ENCODE measurements around the gene STX3. TPM values are rescaled to one million over a fixed set of nuclear protein-coding genes. Genes with fewer than 3 reads are reported as not detected.

Gene STX3
- total and polyA plus RNA-seq, 2 of the 8 experiments (the other 6 are each of a cell fraction or from before 2014, with no cell fraction given), result 50.5 to 56.1 TPM

DNA sequence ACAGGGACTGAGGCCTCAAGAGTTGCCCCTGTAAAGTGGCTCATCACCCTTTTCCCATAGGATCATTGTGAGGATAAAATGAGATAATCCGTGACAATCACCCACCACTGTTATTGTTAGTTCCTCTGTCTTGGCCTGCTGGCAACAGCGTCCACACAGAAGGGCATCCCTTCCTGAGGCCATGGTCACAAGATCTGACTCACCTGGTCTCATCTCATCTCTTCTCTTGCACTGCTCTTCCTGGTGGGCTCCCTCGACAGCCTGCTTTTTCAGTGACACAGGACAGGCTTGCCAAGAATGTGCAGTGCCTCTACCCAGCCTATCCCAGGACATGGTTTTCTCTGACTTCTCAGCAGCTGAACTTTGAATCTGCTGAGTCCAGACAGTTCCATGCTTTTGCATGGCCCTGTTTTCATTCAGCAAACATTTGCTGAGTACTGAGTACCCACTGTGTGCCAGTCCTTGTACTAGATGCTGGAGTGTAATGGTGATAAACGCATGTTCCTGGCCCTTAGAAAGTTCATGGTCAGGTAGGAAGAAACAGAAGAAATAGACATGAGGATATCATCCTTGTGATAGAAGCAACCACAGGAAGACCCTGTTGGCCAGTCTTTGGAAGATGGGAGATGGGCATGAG lies 3.3 kb downstream of the STX3 start:
- no peak overlapping the region for H2BK12ac ChIP-seq (ENCODE audit: low read depth, low read length)
- H2BK120ac ChIP-seq (replicated peaks; ENCODE audit: low read depth, low read length), result no peak overlapping the region
- no peak overlapping the region for H2AK5ac ChIP-seq (ENCODE audit: low read depth, low read length)
- H4K8ac ChIP-seq (ENCODE audit: extremely low read depth, insufficient read depth, low read length), result no peak overlapping the region
- H3K18ac ChIP-seq (ENCODE audit: extremely low read depth, low read length), result no peak overlapping the region
- TF ChIP-seq SP1 (IDR thresholded peaks at IDR 0.05; ENCODE audit: low read depth, low read length), result no peak
- TF ChIP-seq POU5F1 (IDR thresholded peaks at IDR 0.05; ENCODE audit: low read depth, low read length), result no peak
- TF ChIP-seq RNF2 (IDR thresholded peaks at IDR 0.05; ENCODE audit: borderline replicate concordance, low read depth, low read length, missing control alignments, poor library complexity, severe bottlenecking), result no peak
- no peak for TF ChIP-seq EGR1 (IDR thresholded peaks at IDR 0.05; ENCODE audit: borderline replicate concordance, low read depth, low read length)
- TF ChIP-seq SP2 (IDR thresholded peaks at IDR 0.05; ENCODE audit: low read length), result no peak
- TF ChIP-seq SIRT6 (IDR thresholded peaks at IDR 0.05; ENCODE audit: low read length), result no peak
- TF ChIP-seq, protein P1, sequence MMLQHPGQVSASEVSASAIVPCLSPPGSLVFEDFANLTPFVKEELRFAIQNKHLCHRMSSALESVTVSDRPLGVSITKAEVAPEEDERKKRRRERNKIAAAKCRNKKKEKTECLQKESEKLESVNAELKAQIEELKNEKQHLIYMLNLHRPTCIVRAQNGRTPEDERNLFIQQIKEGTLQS (IDR thresholded peaks at IDR 0.05; ENCODE audit: insufficient read depth, low read depth, low read length), result no peak
- TF ChIP-seq JUN (IDR thresholded peaks at IDR 0.05; ENCODE audit: low read depth, low read length), result no peak
- TF ChIP-seq KDM4A (IDR thresholded peaks at IDR 0.05; ENCODE audit: low read depth, low read length, severe bottlenecking), result no peak
- no peak for TF ChIP-seq JUND (IDR thresholded peaks at IDR 0.05; ENCODE audit: low read length)
- TF ChIP-seq POLR2A (IDR thresholded peaks at IDR 0.05; ENCODE audit: control extremely low read depth in 1 of 2, low read depth in 2 of 2, low read length in 2 of 2), result no peak
- H3K14ac ChIP-seq (ENCODE audit: insufficient read length), result no peak overlapping the region
- H3K27ac ChIP-seq (ENCODE audit: low read depth, low read length), result no peak overlapping the region
- peaks cover 34% of the 10 kb centered on the region for H3K79me1 ChIP-seq (ENCODE audit: low read depth, low read length)
- H3K4ac ChIP-seq (replicated peaks; ENCODE audit: insufficient read length, low read depth, low read length), result no peak overlapping the region
- no peak for FAIRE-seq
- H4K5ac ChIP-seq (ENCODE audit: insufficient read length, low read depth, low read length), result no peak overlapping the region
- H3K56ac ChIP-seq (replicated peaks; ENCODE audit: insufficient read length, low read depth, low read length), result no peak overlapping the region
- WGBS, 2 experiments (ENCODE audit: extremely low coverage in 1 of 2, insufficient coverage in 1 of 2, insufficient read length in 1 of 2, insufficient replicate concordance in 2 of 2, low coverage in 1 of 2, low lambda C conversion rate in 2 of 2, missing lambda C conversion rate in 1 of 2), result 86% methylated on average over 4 of the region's 4 CpGs; no CpG with 5 or more reads in 1 of the 2 experiments
- H2BK20ac ChIP-seq (ENCODE audit: low read length), result no peak overlapping the region
- no peak overlapping the region for H3K23ac ChIP-seq (ENCODE audit: insufficient read length)
- H2BK15ac ChIP-seq (ENCODE audit: low read length), result no peak overlapping the region
- DNase-seq (ENCODE audit: low read depth in 1 of 2, low spot score in 2 of 2), result no peak
- no peak overlapping the region for H2BK5ac ChIP-seq (ENCODE audit: low read depth, low read length)
- H4K91ac ChIP-seq (replicated peaks; ENCODE audit: insufficient read length, low read length), result no peak overlapping the region
- H4K20me1 ChIP-seq (replicated peaks in 1 of 2; ENCODE audit: control insufficient read depth in 1 of 2, insufficient read depth in 2 of 2, low read length in 2 of 2), result peaks cover 10 to 24% of the 10 kb centered on the region in 2 experiments
- peaks cover 2 to 11% (median 7%) of the 10 kb centered on the region in 4 experiments; a peak in 6 of 7 replicates for H3K4me1 ChIP-seq (replicated peaks in 1 of 4; ENCODE audit: control insufficient read depth in 3 of 4, insufficient read depth in 4 of 4, low read length in 3 of 4)
- H3K23me2 ChIP-seq (ENCODE audit: low read depth, low read length), result peaks cover 10% of the 10 kb centered on the region; the same call in 1 of the 2 replicates
- no peak overlapping the region for H3K4me3 ChIP-seq (ENCODE audit: extremely low read depth in 1 of 4, insufficient read depth in 2 of 4, low read depth in 3 of 4, low read length in 4 of 4)
- H3K79me2 ChIP-seq (ENCODE audit: control insufficient read depth in 1 of 2, insufficient read depth in 2 of 2, low read length in 2 of 2), result peaks cover 36 to 77% of the 10 kb centered on the region in 2 experiments
- no peak overlapping the region for H2AFZ ChIP-seq (ENCODE audit: low read length)
- no peaks in the 10 kb centered on the region for H3K36me3 ChIP-seq (ENCODE audit: control insufficient read depth in 2 of 4, insufficient read depth in 4 of 4, low read length in 3 of 4)
- POLR2A ChIA-PET (ENCODE audit: partially characterized antibody), result no interaction called here
- H3K4me2 ChIP-seq (ENCODE audit: insufficient read depth in 1 of 2, low read depth in 2 of 2, low read length in 2 of 2), result peak overlapping the region in 1 of 2 experiments; percentile 18; a peak in 1 of 4 replicates
- no peak overlapping the region for H3K9ac ChIP-seq (replicated peaks in 1 of 4; ENCODE audit: extremely low read depth in 1 of 4, low read depth in 3 of 4, low read length in 3 of 4)
- CTCF ChIA-PET (ENCODE audit: partially characterized antibody), result interaction anchor here (1.0 kb wide), 1 partner anchor 43 kb away, joined by 3 read pairs; no protein-coding TSS in a partner anchor
- H3K9me3 ChIP-seq (ENCODE audit: insufficient read depth in 2 of 2, low read depth in 1 of 2, low read length in 1 of 2), result no peaks in the 10 kb centered on the region
- peaks cover 0 to 6% (median 0%) of the 10 kb centered on the region in 4 experiments; a peak in 1 of 7 replicates for H3K27me3 ChIP-seq (replicated peaks in 1 of 4; ENCODE audit: control insufficient read depth in 3 of 4, extremely low read depth in 1 of 4, insufficient read depth in 3 of 4, low read length in 3 of 4)

All from H1 (cell line).